H1 (cell line): Measurements from ENCODE around the gene MTFMT. TPM values are rescaled to one million over a fixed set of nuclear protein-coding genes. Genes with fewer than 3 reads are reported as not detected.

Experiments used
- CTCF ChIA-PET: fragments of 300-600 bp; sonication (Branson Sonifier 250); formaldehyde crosslinking; loops from one replicate; lab custom pipeline; 2021; ENCODE audit not compliant: partially characterized antibody; lab: Charles Lee
- POLR2A ChIA-PET: fragments of 300-600 bp; sonication (Branson Sonifier 250); formaldehyde crosslinking; loops from one replicate; lab custom pipeline; 2021; ENCODE audit warnings: inconsistent platforms; ENCODE audit not compliant: partially characterized antibody; lab: Charles Lee
- DNase-seq, 2 experiments: peaks; one replicate each; pipeline versions ENCODE4 v3.0.0 to v3.0.0-alpha.2; 2010 to 2022; ENCODE audit warnings: low spot score in 2 of 2, low read depth in 1 of 2, mixed read lengths in 1 of 2
- FAIRE-seq: peaks from 2 replicates; lab custom pipeline; 2011; peaks lifted over from hg19 to GRCh38; lab: Jason Lieb, UNC
- H2AFZ ChIP-seq: 2 replicates; pipeline ENCODE4 v1.8.1; 2012; ENCODE audit warnings: low read length, inconsistent platforms
- H2AK5ac ChIP-seq: 2 replicates; pipeline ENCODE4 v1.6.1; 2013; ENCODE audit warnings: low read depth, low read length
- H2BK120ac ChIP-seq: replicated peaks from 2 replicates; pipeline ENCODE3; 2013; ENCODE audit warnings: low read depth, low read length, inconsistent platforms
- H2BK12ac ChIP-seq: 2 replicates; pipeline ENCODE4 v1.6.1; 2013; ENCODE audit warnings: low read depth, low read length
- H2BK15ac ChIP-seq: 2 replicates; pipeline ENCODE4 v1.6.1; 2013; ENCODE audit warnings: low read length
- H2BK20ac ChIP-seq: 2 replicates; pipeline ENCODE4 v1.6.1; 2013; ENCODE audit warnings: low read length
- H2BK5ac ChIP-seq: 2 replicates; pipeline ENCODE4 v1.6.1; 2013; ENCODE audit warnings: low read depth, low read length
- H3K14ac ChIP-seq: 2 replicates; pipeline ENCODE4 v1.6.1; 2013; ENCODE audit warnings: inconsistent platforms; ENCODE audit not compliant: insufficient read length
- H3K18ac ChIP-seq: 2 replicates; pipeline ENCODE4 v1.6.1; 2013; ENCODE audit warnings: low read length; ENCODE audit errors: extremely low read depth
- H3K23ac ChIP-seq: 2 replicates; pipeline ENCODE4 v1.6.1; 2013; ENCODE audit warnings: inconsistent platforms; ENCODE audit not compliant: insufficient read length
- H3K23me2 ChIP-seq: 2 replicates; pipeline ENCODE4 v1.6.1; 2013; ENCODE audit warnings: low read depth, low read length
- H3K27ac ChIP-seq: 2 replicates; pipeline ENCODE4 v1.6.1; 2011; ENCODE audit warnings: low read depth, low read length, inconsistent platforms
- H3K27me3 ChIP-seq, 4 experiments: replicated peaks in 1 of 4; 1 replicate in 1 of 4; 2 replicates in 3 of 4; pipeline versions ENCODE4 v1.6.1 to v1.8.1; 2011 to 2013; ENCODE audit warnings: low read length in 3 of 4, mild to moderate bottlenecking in 3 of 4, inconsistent platforms in 2 of 4, mixed read lengths in 2 of 4, moderate library complexity in 1 of 4; ENCODE audit not compliant: control insufficient read depth in 3 of 4, insufficient read depth in 3 of 4; ENCODE audit errors: extremely low read depth in 1 of 4
- H3K36me3 ChIP-seq, 4 experiments: 2 replicates each; pipeline versions ENCODE4 v1.6.1 to v1.8.1; 2011 to 2013; ENCODE audit warnings: mild to moderate bottlenecking in 4 of 4, low read length in 3 of 4, moderate library complexity in 2 of 4, control low read depth in 1 of 4, inconsistent platforms in 1 of 4; ENCODE audit not compliant: insufficient read depth in 4 of 4, control insufficient read depth in 2 of 4
- H3K4ac ChIP-seq: replicated peaks from 2 replicates; pipeline ENCODE3; 2013; ENCODE audit warnings: low read length, low read depth, mixed read lengths, inconsistent platforms; ENCODE audit not compliant: insufficient read length
- H3K4me1 ChIP-seq, 4 experiments: replicated peaks in 1 of 4; 1 replicate in 1 of 4; 2 replicates in 3 of 4; pipeline versions ENCODE4 v1.6.1 to v1.8.1; 2011 to 2013; ENCODE audit warnings: low read length in 3 of 4, inconsistent platforms in 2 of 4, mixed read lengths in 1 of 4; ENCODE audit not compliant: insufficient read depth in 4 of 4, control insufficient read depth in 3 of 4
- H3K4me2 ChIP-seq, 2 experiments: 2 replicates each; pipeline versions ENCODE4 v1.6.1 to v1.8.1; 2011 to 2013; ENCODE audit warnings: low read depth in 2 of 2, low read length in 2 of 2, control low read depth in 1 of 2, inconsistent platforms in 1 of 2, mild to moderate bottlenecking in 1 of 2; ENCODE audit not compliant: insufficient read depth in 1 of 2
- H3K4me3 ChIP-seq, 4 experiments: fragments of 200-600, 300-600 bp in 1 of 4; sonication (generic), shearing (Covaris generic), sonication (Bioruptor Twin) in 1 of 4; 2 replicates each; pipeline versions ENCODE4 v1.5.1 to v1.8.1; 2011 to 2016; ENCODE audit warnings: low read length in 4 of 4, low read depth in 3 of 4, control low read depth in 2 of 4, inconsistent platforms in 2 of 4, mild to moderate bottlenecking in 2 of 4, mixed read lengths in 1 of 4, moderate library complexity in 1 of 4; ENCODE audit not compliant: insufficient read depth in 2 of 4; ENCODE audit errors: extremely low read depth in 1 of 4
- H3K56ac ChIP-seq: replicated peaks from 2 replicates; pipeline ENCODE3; 2013; ENCODE audit warnings: low read depth, mild to moderate bottlenecking, mixed read lengths, low read length, inconsistent platforms; ENCODE audit not compliant: insufficient read length
- H3K79me1 ChIP-seq: 2 replicates; pipeline ENCODE4 v1.6.1; 2013; ENCODE audit warnings: low read depth, low read length, control low read depth
- H3K79me2 ChIP-seq, 2 experiments: 2 replicates each; pipeline versions ENCODE4 v1.6.1 to v1.8.1; 2012 to 2013; ENCODE audit warnings: low read length in 2 of 2, mild to moderate bottlenecking in 2 of 2, inconsistent platforms in 1 of 2; ENCODE audit not compliant: insufficient read depth in 2 of 2, control insufficient read depth in 1 of 2
- H3K9ac ChIP-seq, 4 experiments: replicated peaks in 1 of 4; 1 replicate in 1 of 4; 2 replicates in 3 of 4; pipeline versions ENCODE4 v1.6.1 to v1.8.1; 2011 to 2013; ENCODE audit warnings: low read depth in 3 of 4, low read length in 3 of 4, control low read depth in 2 of 4, mild to moderate bottlenecking in 2 of 4, moderate library complexity in 2 of 4, inconsistent platforms in 1 of 4; ENCODE audit errors: extremely low read depth in 1 of 4
- H3K9me3 ChIP-seq, 2 experiments: 2 replicates each; pipeline versions ENCODE4 v1.6.1 to v1.8.1; 2012 to 2013; ENCODE audit warnings: mild to moderate bottlenecking in 2 of 2, moderate library complexity in 2 of 2, control low read depth in 1 of 2, inconsistent platforms in 1 of 2, low read depth in 1 of 2, low read length in 1 of 2, mixed read lengths in 1 of 2; ENCODE audit not compliant: insufficient read depth in 2 of 2
- H4K20me1 ChIP-seq, 2 experiments: replicated peaks in 1 of 2; 2 replicates each; pipeline versions ENCODE3 to v1.8.1; 2011 to 2013; ENCODE audit warnings: inconsistent platforms in 2 of 2, low read length in 2 of 2, mild to moderate bottlenecking in 1 of 2; ENCODE audit not compliant: insufficient read depth in 2 of 2, control insufficient read depth in 1 of 2
- H4K5ac ChIP-seq: 2 replicates; pipeline ENCODE4 v1.6.1; 2013; ENCODE audit warnings: low read length, low read depth, mixed read lengths, inconsistent platforms; ENCODE audit not compliant: insufficient read length
- H4K8ac ChIP-seq: 2 replicates; pipeline ENCODE4 v1.8.0; 2013; ENCODE audit warnings: mild to moderate bottlenecking, moderate library complexity, low read length, inconsistent platforms; ENCODE audit not compliant: insufficient read depth; ENCODE audit errors: extremely low read depth
- H4K91ac ChIP-seq: replicated peaks from 2 replicates; pipeline ENCODE3; 2013; ENCODE audit warnings: low read length, mixed read lengths, inconsistent platforms; ENCODE audit not compliant: insufficient read length
- GABPA ChIP-seq: IDR thresholded peaks from 2 replicates; pipeline ENCODE4 v1.6.1; 2011; ENCODE audit warnings: mild to moderate bottlenecking, low read length, moderate library complexity, borderline replicate concordance; ENCODE audit not compliant: insufficient read depth
- MAFK ChIP-seq: IDR thresholded peaks from 2 replicates; pipeline ENCODE4 v1.6.1; 2012; ENCODE audit warnings: low read depth, mild to moderate bottlenecking, improper control_type of control experiment, low read length
- PHF8 ChIP-seq: fragments of 200-600 bp; sonication (generic); conservative IDR thresholded peaks from 2 replicates; pipeline ENCODE4 v1.7.1; 2012; ENCODE audit warnings: low read depth, mild to moderate bottlenecking, inconsistent platforms, low read length, moderate library complexity
- POLR2A ChIP-seq, 2 experiments: IDR thresholded peaks; 1 replicate in 1 of 2; 2 replicates in 1 of 2; pipeline ENCODE4 v1.6.1; 2011; ENCODE audit warnings: low read depth in 2 of 2, low read length in 2 of 2, mild to moderate bottlenecking in 2 of 2; ENCODE audit errors: control extremely low read depth in 1 of 2
- RBBP5 ChIP-seq: IDR thresholded peaks from 2 replicates; pipeline ENCODE4 v1.7.1; 2012; ENCODE audit warnings: low read depth, mild to moderate bottlenecking, inconsistent platforms, low read length, moderate library complexity, borderline replicate concordance
- SAP30 ChIP-seq: fragments of 300-600 bp; sonication (generic); IDR thresholded peaks from 2 replicates; pipeline ENCODE4 v1.7.1; 2012; ENCODE audit warnings: low read length, moderate library complexity, mild to moderate bottlenecking, inconsistent platforms; ENCODE audit not compliant: insufficient read depth, insufficient replicate concordance
- SIN3A ChIP-seq, 2 experiments: IDR thresholded peaks in 1 of 2; conservative IDR thresholded peaks in 1 of 2; 2 replicates each; pipeline ENCODE4 v1.6.1; 2011 to 2012; ENCODE audit warnings: low read length in 2 of 2, improper control_type of control experiment in 1 of 2, low read depth in 1 of 2, mild to moderate bottlenecking in 1 of 2
- TAF7 ChIP-seq: optimal IDR thresholded peaks from 2 replicates; pipeline ENCODE3; 2011; ENCODE audit warnings: low read depth, mild to moderate bottlenecking, inconsistent platforms, low read length, moderate library complexity, borderline replicate concordance
- USF2 ChIP-seq: IDR thresholded peaks from 2 replicates; pipeline ENCODE4 v1.6.1; 2011; ENCODE audit warnings: low read length, improper control_type of control experiment
- YY1 ChIP-seq: IDR thresholded peaks from 2 replicates; pipeline ENCODE4 v1.6.1; 2011; ENCODE audit warnings: low read depth, mild to moderate bottlenecking, low read length
- WGBS, 2 experiments: shearing (Covaris generic) in 1 of 2; methylation state at CpG; one replicate each; pipeline versions ENCODE4 v1.1.6 to v1.1.7; 2013 to 2015; ENCODE audit warnings: low lambda C conversion rate in 2 of 2, mixed read lengths in 2 of 2, inconsistent platforms in 1 of 2, low coverage in 1 of 2, missing lambda C conversion rate in 1 of 2; ENCODE audit not compliant: insufficient replicate concordance in 2 of 2, insufficient coverage in 1 of 2, insufficient read length in 1 of 2; ENCODE audit errors: extremely low coverage in 1 of 2, missing lambda C conversion rate in 1 of 2; 5-methylcytosine and 5-hydroxymethylcytosine counted together
- polyA plus RNA-seq, 7 experiments: library from polyadenylated mRNA; depleted of rRNA in 3 of 7; stranded (reverse) in 5 of 7; unstranded in 2 of 7; fragments of >200 nt in 5 of 7; fragments of 200-250 nt in 2 of 7; gene quantifications; 1 replicate in 5 of 7; 2 replicates in 1 of 7; 4 replicates in 1 of 7; pipeline versions ENCODE4 v1.2.1 to v1.2.3, GENCODE V29; 2011 to 2013; ENCODE audit warnings: missing spikeins in 2 of 7, mixed read lengths in 2 of 7
- total RNA-seq: library from RNA; stranded (reverse); fragmentation: NEBNext Ultra II Directional; extraction: Animal tissue kit (Norgen Biotek cat#: 25700); gene quantifications from 2 replicates; pipeline ENCODE4 v1.2.1, GENCODE V29; 2021

The MTFMT gene
- total and polyA plus RNA-seq, 2 of the 8 experiments (the other 6 are each of a cell fraction or from before 2014, with no cell fraction given) = 7.7 to 20.8 TPM

- Histone ChIP-seq H3K79me2 (no peaks in the 10 kb centered on the region), H4K20me1 (no peaks in the 10 kb centered on the region), H2BK15ac (no peak overlapping the region), H3K27ac (no peak overlapping the region), H3K14ac (no peak overlapping the region), H3K36me3 (no peaks in the 10 kb centered on the region; a peak in 1 of 8 replicates), H4K8ac (no peak overlapping the region), H3K27me3 (no peaks in the 10 kb centered on the region; a peak in 1 of 7 replicates), H2AK5ac (no peak overlapping the region), H4K5ac (no peak overlapping the region), H3K4me3 (no peak overlapping the region), H3K79me1 (no peaks in the 10 kb centered on the region), H3K18ac (no peak overlapping the region), H3K9me3 (no peaks in the 10 kb centered on the region), H2BK5ac (no peak overlapping the region), H2BK20ac (no peak overlapping the region), H4K91ac (no peak overlapping the region), H2BK120ac (no peak overlapping the region), H2BK12ac (no peak overlapping the region), H3K4ac (no peak overlapping the region), H3K4me1 (no peaks in the 10 kb centered on the region), H3K23me2 (no peaks in the 10 kb centered on the region), H2AFZ (no peak overlapping the region), H3K23ac (no peak overlapping the region), H3K9ac (no peak overlapping the region), H3K56ac (no peak overlapping the region), H3K4me2 (no peak overlapping the region)
- WGBS, 2 experiments = 89% methylated on average over 16 of the region's 16 CpGs; no CpG with 5 or more reads in 1 of the 2 experiments
- no peak for FAIRE-seq
- ChIA-PET CTCF (interaction anchor here (0.9 to 33.2 kb wide), 7 partner anchors 4 to 62 kb away, joined by 3 to 1213 read pairs (median 5); partner anchors contain the start of genes KBTBD13, RASL12 and SLC51B), POLR2A (interaction anchor here (1.4 kb wide), 1 partner anchor 9 kb away, joined by 3 read pairs; the partner anchor contains the start of gene RASL12)
- no peak for DNase-seq
- TF ChIP-seq USF2 = no peak
- TF ChIP-seq SAP30 = no peak
- no peak for TF ChIP-seq YY1
- TF ChIP-seq MAFK = no peak
- no peak for TF ChIP-seq SIN3A (conservative IDR thresholded peaks at IDR 0.05 in 1 of 2, IDR thresholded peaks at IDR 0.05 in 1 of 2; ENCODE audit: low read depth in 1 of 2, low read length in 2 of 2)
- TF ChIP-seq TAF7 = no peak
- no peak for TF ChIP-seq GABPA
- no peak for TF ChIP-seq POLR2A (IDR thresholded peaks at IDR 0.05; ENCODE audit: control extremely low read depth in 1 of 2, low read depth in 2 of 2, low read length in 2 of 2)
- no peak for TF ChIP-seq PHF8
- TF ChIP-seq RBBP5 = no peak
Observed at GRCh38 chr15:65058394-65059368, 29.2 kb upstream of the MTFMT start.
